HG03439 (cell line): ENCODE results near the gene TRIM32.

ENCODE experiments used
- ATAC-seq: cut with Tn5 transposase; IDR thresholded peaks from one replicate; pipeline ENCODE4 v1.9.1; 2021; ENCODE audit warnings: mild to moderate bottlenecking, moderate library complexity; ENCODE audit not compliant: unreplicated experiment

Gene TRIM32

GRCh38 chr9:116687074-116687753, at the start of gene TRIM32:
Gene TRIM32 (plus strand): TSS chr9:116687305. CDS start chr9:116697743, 10,438 bp downstream.
- ATAC-seq, result peak; percentile 100

- ATAC-seq, result no peak
Measured at GRCh38 chr9:116639251-116639741, 47.8 kb upstream of the TRIM32 start.

- ATAC-seq, result no peak
Measured at GRCh38 chr9:116641292-116642059, 45.6 kb upstream of the TRIM32 start.

- no peak for ATAC-seq
Measured at GRCh38 chr9:116643691-116644090, 43.4 kb upstream of the TRIM32 start.

- no peak for ATAC-seq
Measured at GRCh38 chr9:116644091-116644688, 42.9 kb upstream of the TRIM32 start.

GRCh38 chr9:116646661-116647514, 40.2 kb upstream of the TRIM32 start:
- no peak for ATAC-seq

GRCh38 chr9:116647515-116647809, 39.6 kb upstream of the TRIM32 start:
- ATAC-seq, result no peak

GRCh38 chr9:116653348-116654058, 33.6 kb upstream of the TRIM32 start:
- no peak for ATAC-seq

- no peak for ATAC-seq
Measured at GRCh38 chr9:116654059-116654355, 33.1 kb upstream of the TRIM32 start.

GRCh38 chr9:116656501-116656971, 30.6 kb upstream of the TRIM32 start:
- no peak for ATAC-seq

GRCh38 chr9:116656977-116657376, 30.1 kb upstream of the TRIM32 start:
- no peak for ATAC-seq

GRCh38 chr9:116658265-116658664, 28.8 kb upstream of the TRIM32 start:
- no peak for ATAC-seq

- ATAC-seq, result peak; percentile 84
Measured at GRCh38 chr9:116661037-116661954, 25.8 kb upstream of the TRIM32 start.

GRCh38 chr9:116662646-116663310, 24.3 kb upstream of the TRIM32 start:
- ATAC-seq, result no peak

GRCh38 chr9:116663581-116663980, 23.5 kb upstream of the TRIM32 start:
- ATAC-seq, result no peak

GRCh38 chr9:116668970-116669695, 18.0 kb upstream of the TRIM32 start:
- no peak for ATAC-seq

- no peak for ATAC-seq
Measured at GRCh38 chr9:116671605-116672004, 15.5 kb upstream of the TRIM32 start.

GRCh38 chr9:116673375-116673774, 13.7 kb upstream of the TRIM32 start:
- no peak for ATAC-seq
